SH-SY5Y (cell line): ENCODE results near the gene UTS2B.

ENCODE experiments used
- GATA2 ChIP-seq: IDR thresholded peaks from 2 replicates; pipeline ENCODE4 v1.6.1; 2011; ENCODE audit warnings: mild to moderate bottlenecking, low read depth, low read length
- GATA3 ChIP-seq: IDR thresholded peaks from 2 replicates; pipeline ENCODE4 v1.6.1; 2011; ENCODE audit warnings: low read depth, mild to moderate bottlenecking, low read length, moderate library complexity

- TF ChIP-seq GATA3: no peak
- TF ChIP-seq GATA2: no peak
These were observed 69.7 kb downstream of the UTS2B start for GRCh38 chr3:191260431-191261303.
